ENCODE results near the gene SEMA7A. TPM values are rescaled to one million over a fixed set of nuclear protein-coding genes. Genes with fewer than 3 reads are reported as not detected.
"Not testable (repeated sequence)": the region's sequence is repeated elsewhere in the genome, so short reads cannot be mapped to it uniquely, and the experiment has no call there.

Gene SEMA7A, protein sequence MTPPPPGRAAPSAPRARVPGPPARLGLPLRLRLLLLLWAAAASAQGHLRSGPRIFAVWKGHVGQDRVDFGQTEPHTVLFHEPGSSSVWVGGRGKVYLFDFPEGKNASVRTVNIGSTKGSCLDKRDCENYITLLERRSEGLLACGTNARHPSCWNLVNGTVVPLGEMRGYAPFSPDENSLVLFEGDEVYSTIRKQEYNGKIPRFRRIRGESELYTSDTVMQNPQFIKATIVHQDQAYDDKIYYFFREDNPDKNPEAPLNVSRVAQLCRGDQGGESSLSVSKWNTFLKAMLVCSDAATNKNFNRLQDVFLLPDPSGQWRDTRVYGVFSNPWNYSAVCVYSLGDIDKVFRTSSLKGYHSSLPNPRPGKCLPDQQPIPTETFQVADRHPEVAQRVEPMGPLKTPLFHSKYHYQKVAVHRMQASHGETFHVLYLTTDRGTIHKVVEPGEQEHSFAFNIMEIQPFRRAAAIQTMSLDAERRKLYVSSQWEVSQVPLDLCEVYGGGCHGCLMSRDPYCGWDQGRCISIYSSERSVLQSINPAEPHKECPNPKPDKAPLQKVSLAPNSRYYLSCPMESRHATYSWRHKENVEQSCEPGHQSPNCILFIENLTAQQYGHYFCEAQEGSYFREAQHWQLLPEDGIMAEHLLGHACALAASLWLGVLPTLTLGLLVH
- 10 to 100 TPM in 1 of 4 donors, 1 to 10 TPM in 1, under 1 TPM in 1, not detected in 1; 0.29 to 16.9 (median 4.5) TPM for total RNA-seq

- intact Hi-C loops (cut with DNase I; ENCODE audit: low total_unique reads): no loop called here
- Histone ChIP-seq H3K4me1 (peaks cover 0 to 11% of the 10 kb centered on the region in 2 donors), H3K27me3 (no peaks in the 10 kb centered on the region), H3K27ac (peak within 1 kb of the TSS; percentile 47 to 67), H3K36me3 (no peaks in the 10 kb centered on the region), H3K4me3 (peak within 1 kb of the TSS; percentile 29 to 79), H3K9me3 (no peaks in the 10 kb centered on the region)
- TF ChIP-seq POLR2A (IDR thresholded peaks at IDR 0.05): peak; percentile 69 to 75
- peak in 1 of 4 experiments; percentile 7 for TF ChIP-seq CTCF (IDR thresholded peaks at IDR 0.05)
- peak; percentile 70 to 81 for DNase-seq
These were observed at the start of gene SEMA7A for GRCh38 chr15:74433592-74434262. SEMA7A (minus strand) TSS chr15:74433958; CDS start chr15:74433918, 40 bp downstream.

DNA sequence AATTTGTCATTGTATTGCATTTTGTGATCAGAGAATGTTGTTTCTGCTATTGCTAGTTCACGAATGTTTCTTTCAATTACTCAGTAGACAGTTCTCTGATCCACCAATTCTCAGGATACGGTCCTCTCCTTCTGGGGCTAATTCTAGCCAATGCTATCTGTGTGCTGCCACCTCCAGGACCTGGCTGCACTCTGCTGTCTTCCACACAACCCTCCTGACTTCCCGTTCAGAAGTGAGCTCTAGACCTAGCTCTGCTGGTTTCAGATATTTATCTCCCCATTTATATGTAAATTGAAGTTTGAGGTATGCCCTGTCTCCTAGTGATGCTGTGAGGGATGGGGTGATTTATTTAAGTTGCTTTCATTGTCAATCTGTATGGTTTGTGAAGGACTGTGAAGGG lies 48.9 kb upstream of the SEMA7A start:
- Histone ChIP-seq H3K27me3 (no peaks in the 10 kb centered on the region), H3K27ac (no peak overlapping the region), H3K36me3 (no peaks in the 10 kb centered on the region), H3K9me3 (no peaks in the 10 kb centered on the region), H3K4me3 (no peak overlapping the region), H3K4me1 (no peaks in the 10 kb centered on the region)
- no peak for TF ChIP-seq POLR2A (IDR thresholded peaks at IDR 0.05)
- TF ChIP-seq CTCF (IDR thresholded peaks at IDR 0.05): no peak
- DNase-seq: no peak
- intact Hi-C loops (cut with DNase I; ENCODE audit: low total_unique reads): no loop called here

- H3K36me3 ChIP-seq; intact Hi-C loops (cut with DNase I; ENCODE audit: low total_unique reads); H3K27me3 ChIP-seq; H3K27ac ChIP-seq; H3K9me3 ChIP-seq; H3K4me1 ChIP-seq; DNase-seq; H3K4me3 ChIP-seq: not testable (repeated sequence)
These were observed 46.6 kb upstream of the SEMA7A start for GRCh38 chr15:74480364-74480763.

DNA sequence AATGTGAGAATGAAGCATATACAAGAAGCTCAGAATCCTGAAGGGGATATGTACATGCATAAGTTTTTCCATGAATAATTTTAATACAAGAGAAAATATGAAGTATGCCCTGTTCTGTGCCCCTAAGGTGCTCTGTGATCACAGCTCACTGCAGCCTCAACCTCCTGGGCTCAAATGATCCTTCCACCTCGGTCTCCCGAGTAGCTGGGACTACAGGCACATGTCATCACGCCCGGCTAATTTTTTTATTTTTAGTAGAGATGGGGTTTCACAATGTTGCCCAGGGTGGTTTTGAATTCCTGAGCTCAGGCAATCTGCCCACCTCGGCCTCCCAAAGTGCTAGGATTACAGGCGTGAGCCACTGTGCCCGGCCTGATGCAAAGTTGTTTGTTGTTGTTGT lies 37.9 kb upstream of the SEMA7A start:
- H3K36me3 ChIP-seq; H3K27ac ChIP-seq; intact Hi-C loops (cut with DNase I; ENCODE audit: low total_unique reads); H3K4me3 ChIP-seq; DNase-seq; H3K27me3 ChIP-seq; H3K4me1 ChIP-seq; H3K9me3 ChIP-seq: not testable (repeated sequence)

- Histone ChIP-seq H3K27me3 (no peaks in the 10 kb centered on the region), H3K27ac (no peak overlapping the region), H3K4me1 (no peaks in the 10 kb centered on the region), H3K4me3 (no peak overlapping the region), H3K36me3 (no peaks in the 10 kb centered on the region), H3K9me3 (no peaks in the 10 kb centered on the region)
- intact Hi-C loops (cut with DNase I; ENCODE audit: low total_unique reads): no loop called here
- DNase-seq: no peak
- no peak for TF ChIP-seq POLR2A (IDR thresholded peaks at IDR 0.05)
- no peak for TF ChIP-seq CTCF (IDR thresholded peaks at IDR 0.05)
These were observed 37.1 kb upstream of the SEMA7A start for GRCh38 chr15:74470631-74471395.

All from uterus (tissue), 4 donors.